Endothelial cell of umbilical vein (primary cell): ENCODE results near the gene WWC1. TPM values are rescaled to one million over a fixed set of nuclear protein-coding genes. Genes with fewer than 3 reads are reported as not detected.

Source experiments
- BruUV-seq: library from RNA; stranded (reverse); fragments of 400-500 nt; replicated peaks from 2 replicates; lab custom pipeline; 2021; lab: Mats Ljungman, UMichigan
- CTCF ChIA-PET: fragments of 300-600, 350-600 bp; sonication (Branson Sonifier 250); formaldehyde crosslinking; loops from one replicate; lab custom pipeline; 2021; ENCODE audit warnings: antibody characterized with exemption, inconsistent platforms; lab: Charles Lee
- POLR2A ChIA-PET: fragments of 300-600, 350-600 bp; sonication (Branson Sonifier 250); formaldehyde crosslinking; loops from one replicate; lab custom pipeline; 2021; ENCODE audit warnings: antibody characterized with exemption, inconsistent platforms; lab: Charles Lee
- DNase-seq: peaks from one replicate; pipeline ENCODE4 v3.0.0-alpha.2; 2011; ENCODE audit warnings: low read depth, low spot score
- FAIRE-seq: peaks from 2 replicates; lab custom pipeline; 2011; peaks lifted over from hg19 to GRCh38; lab: Jason Lieb, UNC
- H2AFZ ChIP-seq: 2 replicates; pipeline ENCODE4 v1.6.0; 2012; ENCODE audit warnings: low read depth, low read length, control low read depth, inconsistent platforms
- H3K27ac ChIP-seq: 2 replicates; pipeline ENCODE4 v1.5.1; 2011; ENCODE audit warnings: low read depth, mild to moderate bottlenecking, control low read depth, low read length, moderate library complexity; ENCODE audit not compliant: insufficient read depth
- H3K27me3 ChIP-seq, 2 experiments: 2 replicates each; pipeline versions ENCODE4 v1.6.0 to v1.6.1; 2011; ENCODE audit warnings: low read length in 2 of 2, mixed read lengths in 1 of 2; ENCODE audit not compliant: control insufficient read depth in 2 of 2, insufficient read depth in 2 of 2
- H3K36me3 ChIP-seq, 2 experiments: 2 replicates in 1 of 2; 3 replicates in 1 of 2; pipeline ENCODE4 v1.5.1; 2011; ENCODE audit warnings: low read length in 2 of 2, mild to moderate bottlenecking in 1 of 2, moderate library complexity in 1 of 2; ENCODE audit not compliant: control insufficient read depth in 2 of 2, insufficient read depth in 2 of 2; ENCODE audit errors: extremely low read depth in 1 of 2
- H3K4me1 ChIP-seq: 3 replicates; pipeline ENCODE4 v1.5.1; 2011; ENCODE audit warnings: mild to moderate bottlenecking, low read length; ENCODE audit not compliant: control insufficient read depth, insufficient read depth; ENCODE audit errors: extremely low read depth
- H3K4me2 ChIP-seq: 2 replicates; pipeline ENCODE4 v1.6.1; 2011; ENCODE audit warnings: low read length, control low read depth, mixed read lengths; ENCODE audit not compliant: insufficient read depth
- H3K4me3 ChIP-seq, 3 experiments: fragments of 200-600 bp in 1 of 3; sonication (generic), shearing (Covaris generic) in 1 of 3; replicated peaks in 1 of 3; 2 replicates each; pipeline ENCODE4 v1.5.1; 2011 to 2016; ENCODE audit warnings: control low read depth in 3 of 3, low read length in 3 of 3, mild to moderate bottlenecking in 2 of 3, inconsistent platforms in 1 of 3, low read depth in 1 of 3, moderate library complexity in 1 of 3; ENCODE audit not compliant: insufficient read depth in 1 of 3
- H3K79me2 ChIP-seq: 2 replicates; pipeline ENCODE4 v1.6.0; 2012; ENCODE audit warnings: low read length, inconsistent platforms; ENCODE audit not compliant: control insufficient read depth, insufficient read depth
- H3K9ac ChIP-seq: replicated peaks from 2 replicates; pipeline ENCODE3; 2011; ENCODE audit warnings: low read length, control low read depth; ENCODE audit not compliant: insufficient read depth; ENCODE audit errors: extremely low read depth
- H3K9me1 ChIP-seq: replicated peaks from 3 replicates; pipeline ENCODE4 v1.6.0; 2011; ENCODE audit warnings: mild to moderate bottlenecking, low read length; ENCODE audit not compliant: control insufficient read depth, insufficient read depth; ENCODE audit errors: extremely low read depth
- H3K9me3 ChIP-seq: replicated peaks from 2 replicates; pipeline ENCODE4 v1.5.1; 2012; ENCODE audit warnings: low read length, inconsistent platforms; ENCODE audit not compliant: control insufficient read depth, insufficient read depth
- H4K20me1 ChIP-seq: replicated peaks from 2 replicates; pipeline ENCODE3; 2011; ENCODE audit warnings: mild to moderate bottlenecking, low read length; ENCODE audit not compliant: control insufficient read depth, insufficient read depth; ENCODE audit errors: extremely low read depth
- EZH2 ChIP-seq: IDR thresholded peaks from 2 replicates; pipeline ENCODE4 v1.6.1; 2012; ENCODE audit warnings: borderline replicate concordance, low read depth, mild to moderate bottlenecking, moderate library complexity, low read length, inconsistent platforms; ENCODE audit not compliant: severe bottlenecking
- FOS ChIP-seq: IDR thresholded peaks from 2 replicates; pipeline ENCODE4 v1.6.1; 2011; ENCODE audit warnings: mild to moderate bottlenecking, low read length, moderate library complexity, borderline replicate concordance; ENCODE audit not compliant: insufficient read depth
- GATA2 ChIP-seq: IDR thresholded peaks from 2 replicates; pipeline ENCODE4 v1.7.0; 2011; ENCODE audit warnings: low read depth, mild to moderate bottlenecking, moderate library complexity, mixed read lengths, low read length; ENCODE audit not compliant: insufficient read length, insufficient read depth
- JUN ChIP-seq: IDR thresholded peaks from 2 replicates; pipeline ENCODE4 v1.6.1; 2011; ENCODE audit warnings: borderline replicate concordance, low read depth; ENCODE audit not compliant: insufficient read length, insufficient read depth
- MYC ChIP-seq: IDR thresholded peaks from one replicate; pipeline ENCODE4 v1.6.1; 2011; ENCODE audit warnings: mild to moderate bottlenecking, low read depth, low read length
- POLR2A ChIP-seq: IDR thresholded peaks from 2 replicates; pipeline ENCODE4 v1.6.1; 2012; ENCODE audit warnings: low read depth, mild to moderate bottlenecking, control low read depth, low read length
- POLR2AphosphoS5 ChIP-seq: IDR thresholded peaks from 2 replicates; pipeline ENCODE4 v1.6.1; 2012; ENCODE audit warnings: low read depth, mild to moderate bottlenecking, control low read depth, low read length, moderate library complexity; ENCODE audit not compliant: insufficient read depth
- dilution Hi-C: fragments of 300-500 bp; cut with MboI; formaldehyde crosslinking; loops from one replicate; pipeline ENCODE4 v1.15.0; 2019; ENCODE audit warnings: low sequenced_read_pairs; ENCODE audit not compliant: extremely low pct_ligation_motif_present
- intact Hi-C: fragments of 100-400 bp; cut with micrococcal nuclease; formaldehyde crosslinking; loops from one replicate; pipeline ENCODE4 v1.10.0; 2022
- polyA plus RNA-seq, 4 experiments: library from polyadenylated mRNA; depleted of rRNA in 3 of 4; stranded (reverse) in 3 of 4; unstranded in 1 of 4; fragments of >200 nt; gene quantifications; 2 replicates each; pipeline versions ENCODE4 v1.2.1 to v1.2.3, GENCODE V29; 2011 to 2012; ENCODE audit warnings: missing spikeins in 1 of 4
- total RNA-seq: library from RNA; stranded (reverse); gene quantifications from 2 replicates; pipeline ENCODE4 v1.2.3, GENCODE V29; 2021
- TF ChIP-seq, protein P1 (sequence below), 2 donors: IDR thresholded peaks; 1 replicate in 1 of 2; 2 replicates in 1 of 2; pipeline ENCODE4 v1.5.1; 2011; ENCODE audit warnings: low read length in 2 of 2, mild to moderate bottlenecking in 2 of 2, moderate library complexity in 2 of 2, control low read depth in 1 of 2, inconsistent platforms in 1 of 2, low read depth in 1 of 2; ENCODE audit not compliant: insufficient read depth in 1 of 2; ENCODE audit errors: extremely low read depth in 1 of 2
- TF ChIP-seq, protein P2 (sequence below): IDR thresholded peaks from 2 replicates; pipeline ENCODE4 v1.6.1; 2011; ENCODE audit not compliant: insufficient read depth, insufficient read length

WWC1 gene
- total and polyA plus RNA-seq, 2 donors (not counting 3 experiments of a cell fraction or from before 2014, with no cell fraction given), result 0.03 to 0.91 TPM

DNA sequence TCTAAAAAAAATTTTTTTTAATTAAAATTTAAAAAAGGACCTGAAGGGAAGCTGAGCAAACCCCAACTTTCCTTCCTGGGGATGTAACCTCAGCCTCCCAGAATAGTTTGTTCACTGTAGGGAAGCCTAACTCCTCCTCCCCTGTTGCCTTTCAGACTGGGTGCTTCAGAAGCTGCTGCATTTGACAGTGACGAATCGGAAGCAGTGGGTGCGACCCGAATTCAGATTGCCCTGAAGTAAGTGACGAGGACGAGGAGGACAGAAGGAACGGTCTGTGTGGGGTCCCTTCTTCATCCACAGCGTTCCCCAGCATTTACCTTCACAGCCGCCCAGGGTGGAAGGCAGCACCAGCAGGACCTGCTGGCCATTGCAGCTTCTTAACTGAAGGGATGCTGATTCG lies 137.1 kb downstream of the WWC1 start:
- intact Hi-C loops (no loop called here), dilution Hi-C loops (no loop called here)
- no peaks in the 10 kb centered on the region for H4K20me1 ChIP-seq
- H3K9me3 ChIP-seq, result no peaks in the 10 kb centered on the region
- no peak for TF ChIP-seq GATA2
- no peak for TF ChIP-seq EZH2
- no peak for TF ChIP-seq JUN
- TF ChIP-seq POLR2AphosphoS5, result no peak
- no peak for TF ChIP-seq MYC
- TF ChIP-seq POLR2A, result no peak
- no peak for TF ChIP-seq FOS
- TF ChIP-seq, protein P1, sequence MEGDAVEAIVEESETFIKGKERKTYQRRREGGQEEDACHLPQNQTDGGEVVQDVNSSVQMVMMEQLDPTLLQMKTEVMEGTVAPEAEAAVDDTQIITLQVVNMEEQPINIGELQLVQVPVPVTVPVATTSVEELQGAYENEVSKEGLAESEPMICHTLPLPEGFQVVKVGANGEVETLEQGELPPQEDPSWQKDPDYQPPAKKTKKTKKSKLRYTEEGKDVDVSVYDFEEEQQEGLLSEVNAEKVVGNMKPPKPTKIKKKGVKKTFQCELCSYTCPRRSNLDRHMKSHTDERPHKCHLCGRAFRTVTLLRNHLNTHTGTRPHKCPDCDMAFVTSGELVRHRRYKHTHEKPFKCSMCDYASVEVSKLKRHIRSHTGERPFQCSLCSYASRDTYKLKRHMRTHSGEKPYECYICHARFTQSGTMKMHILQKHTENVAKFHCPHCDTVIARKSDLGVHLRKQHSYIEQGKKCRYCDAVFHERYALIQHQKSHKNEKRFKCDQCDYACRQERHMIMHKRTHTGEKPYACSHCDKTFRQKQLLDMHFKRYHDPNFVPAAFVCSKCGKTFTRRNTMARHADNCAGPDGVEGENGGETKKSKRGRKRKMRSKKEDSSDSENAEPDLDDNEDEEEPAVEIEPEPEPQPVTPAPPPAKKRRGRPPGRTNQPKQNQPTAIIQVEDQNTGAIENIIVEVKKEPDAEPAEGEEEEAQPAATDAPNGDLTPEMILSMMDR (IDR thresholded peaks at IDR 0.05; ENCODE audit: extremely low read depth in 1 of 2, insufficient read depth in 1 of 2, low read depth in 1 of 2, low read length in 2 of 2), result no peak
- TF ChIP-seq, protein P2, sequence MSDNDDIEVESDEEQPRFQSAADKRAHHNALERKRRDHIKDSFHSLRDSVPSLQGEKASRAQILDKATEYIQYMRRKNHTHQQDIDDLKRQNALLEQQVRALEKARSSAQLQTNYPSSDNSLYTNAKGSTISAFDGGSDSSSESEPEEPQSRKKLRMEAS, result no peak
- no peaks in the 10 kb centered on the region for H3K4me1 ChIP-seq
- H3K36me3 ChIP-seq, result no peaks in the 10 kb centered on the region
- no peaks in the 10 kb centered on the region for H3K79me2 ChIP-seq
- H3K4me2 ChIP-seq, result no peak overlapping the region
- H2AFZ ChIP-seq, result no peak overlapping the region
- ChIA-PET CTCF (no interaction called here), POLR2A (no interaction called here)
- H3K27ac ChIP-seq, result no peak overlapping the region
- no peak for FAIRE-seq
- BruUV-seq, result no TSS peak
- no peaks in the 10 kb centered on the region for H3K27me3 ChIP-seq
- H3K9me1 ChIP-seq, result no peaks in the 10 kb centered on the region
- no peak overlapping the region for H3K9ac ChIP-seq
- no peak for DNase-seq
- no peak overlapping the region for H3K4me3 ChIP-seq
